ENCODE measurements around the gene VMAC. TPM values are rescaled to one million over a fixed set of nuclear protein-coding genes. Genes with fewer than 3 reads are reported as not detected.

The VMAC gene
- total and polyA plus RNA-seq, 2 experiments from 2014 or later: 2.1 to 4.4 TPM

DNA sequence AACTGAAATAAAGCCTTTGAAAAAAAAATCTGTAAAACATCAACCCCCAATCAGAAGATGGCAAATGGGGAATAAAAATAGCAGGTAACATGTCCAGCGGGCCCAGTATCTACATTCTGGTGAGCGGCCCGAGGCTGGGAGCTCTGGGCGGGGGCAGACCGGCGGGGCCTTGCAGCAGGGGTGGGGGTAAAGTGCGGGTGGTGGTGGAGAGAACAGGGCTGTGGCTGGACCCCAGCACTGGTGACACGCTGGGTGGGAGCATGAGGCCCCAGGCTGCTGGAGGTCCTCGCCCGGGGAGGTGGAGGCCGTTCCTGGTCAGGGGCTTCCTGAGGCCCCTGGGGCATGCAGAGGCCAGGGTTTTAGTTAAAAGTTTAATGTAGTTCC lies 11.1 kb downstream of the VMAC start:
- Histone ChIP-seq H3F3A (ENCODE audit: insufficient read depth) (peaks cover 4% of the 10 kb centered on the region), H3K4me2 (ENCODE audit: unreplicated experiment) (no peak overlapping the region), H3K4me3 (no peak overlapping the region), H3K9me3 (ENCODE audit: low read depth) (no peaks in the 10 kb centered on the region), H3K9me2 (ENCODE audit: insufficient read depth) (no peaks in the 10 kb centered on the region), H3K27ac (no peak overlapping the region), H4K20me1 (ENCODE audit: insufficient read depth) (no peaks in the 10 kb centered on the region), H3K27me3 (replicated peaks; ENCODE audit: insufficient read depth) (no peaks in the 10 kb centered on the region), H3K36me3 (ENCODE audit: low read depth) (no peaks in the 10 kb centered on the region; the same call in 1 of the 2 replicates), H3K9ac (no peak overlapping the region), H2AFZ (no peak overlapping the region), H3K4me1 (ENCODE audit: insufficient read depth) (peaks cover 12% of the 10 kb centered on the region), H3K79me2 (ENCODE audit: insufficient read depth) (no peaks in the 10 kb centered on the region)
- 63 to 73% methylated on average over 6 to 11 of the region's 11 CpGs for WGBS, 2 experiments (ENCODE audit: low coverage in 1 of 2, low lambda C conversion rate in 2 of 2, missing lambda C conversion rate in 2 of 2)
- DNase-seq: no peak
- in situ Hi-C loops (cut with MboI): no loop called here
- no peak for TF ChIP-seq EZH2phosphoT487 (IDR thresholded peaks at IDR 0.05; ENCODE audit: insufficient read depth, low read depth)
- no peak for TF ChIP-seq EZH2 (IDR thresholded peaks at IDR 0.05; ENCODE audit: insufficient read depth, poor library complexity, severe bottlenecking)

DNA sequence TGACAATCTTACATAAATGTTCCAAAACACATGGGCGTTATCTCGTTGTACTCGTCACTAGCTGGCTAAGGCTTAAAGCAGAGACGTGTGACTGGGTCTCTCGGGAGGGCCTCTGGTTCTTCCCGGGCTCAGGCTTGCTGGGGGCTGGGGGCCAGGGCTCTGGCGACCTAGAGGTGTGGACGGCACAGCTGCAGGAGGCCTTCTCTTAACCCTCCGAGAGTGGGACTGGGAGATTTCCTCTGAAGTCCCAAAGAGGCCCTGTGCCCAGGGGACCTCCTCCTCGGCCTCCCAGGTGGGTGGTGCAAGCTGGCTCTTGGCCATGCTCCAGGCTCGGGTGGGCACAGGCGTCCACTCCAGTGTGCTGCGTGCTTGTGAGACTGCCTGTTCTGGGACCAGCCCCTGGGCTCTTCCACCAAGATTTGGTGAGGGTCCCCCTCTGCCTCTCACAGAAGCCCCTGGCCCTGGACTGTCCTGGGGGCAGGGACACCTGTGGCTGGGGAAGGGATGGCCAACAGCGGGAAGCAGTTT lies 11.6 kb downstream of the VMAC start:
- no peak overlapping the region for H3K9ac ChIP-seq
- H3K4me2 ChIP-seq (ENCODE audit: unreplicated experiment): no peak overlapping the region
- no peaks in the 10 kb centered on the region; the same call in 1 of the 2 replicates for H3K36me3 ChIP-seq (ENCODE audit: low read depth)
- peaks cover 4% of the 10 kb centered on the region for H3F3A ChIP-seq (ENCODE audit: insufficient read depth)
- no peak for DNase-seq
- H3K4me3 ChIP-seq: no peak overlapping the region
- no peak overlapping the region for H2AFZ ChIP-seq
- H3K9me3 ChIP-seq (ENCODE audit: low read depth): no peaks in the 10 kb centered on the region
- no peaks in the 10 kb centered on the region for H4K20me1 ChIP-seq (ENCODE audit: insufficient read depth)
- H3K79me2 ChIP-seq (ENCODE audit: insufficient read depth): no peaks in the 10 kb centered on the region
- no peaks in the 10 kb centered on the region for H3K27me3 ChIP-seq (replicated peaks; ENCODE audit: insufficient read depth)
- 51 to 52% methylated on average over 14 of the region's 14 CpGs for WGBS, 2 experiments (ENCODE audit: low coverage in 1 of 2, low lambda C conversion rate in 2 of 2, missing lambda C conversion rate in 2 of 2)
- no peaks in the 10 kb centered on the region for H3K9me2 ChIP-seq (ENCODE audit: insufficient read depth)
- no peak for TF ChIP-seq EZH2 (IDR thresholded peaks at IDR 0.05; ENCODE audit: insufficient read depth, poor library complexity, severe bottlenecking)
- no peak for TF ChIP-seq EZH2phosphoT487 (IDR thresholded peaks at IDR 0.05; ENCODE audit: insufficient read depth, low read depth)
- in situ Hi-C loops (cut with MboI): no loop called here
- peaks cover 12% of the 10 kb centered on the region for H3K4me1 ChIP-seq (ENCODE audit: insufficient read depth)
- no peak overlapping the region for H3K27ac ChIP-seq

DNA sequence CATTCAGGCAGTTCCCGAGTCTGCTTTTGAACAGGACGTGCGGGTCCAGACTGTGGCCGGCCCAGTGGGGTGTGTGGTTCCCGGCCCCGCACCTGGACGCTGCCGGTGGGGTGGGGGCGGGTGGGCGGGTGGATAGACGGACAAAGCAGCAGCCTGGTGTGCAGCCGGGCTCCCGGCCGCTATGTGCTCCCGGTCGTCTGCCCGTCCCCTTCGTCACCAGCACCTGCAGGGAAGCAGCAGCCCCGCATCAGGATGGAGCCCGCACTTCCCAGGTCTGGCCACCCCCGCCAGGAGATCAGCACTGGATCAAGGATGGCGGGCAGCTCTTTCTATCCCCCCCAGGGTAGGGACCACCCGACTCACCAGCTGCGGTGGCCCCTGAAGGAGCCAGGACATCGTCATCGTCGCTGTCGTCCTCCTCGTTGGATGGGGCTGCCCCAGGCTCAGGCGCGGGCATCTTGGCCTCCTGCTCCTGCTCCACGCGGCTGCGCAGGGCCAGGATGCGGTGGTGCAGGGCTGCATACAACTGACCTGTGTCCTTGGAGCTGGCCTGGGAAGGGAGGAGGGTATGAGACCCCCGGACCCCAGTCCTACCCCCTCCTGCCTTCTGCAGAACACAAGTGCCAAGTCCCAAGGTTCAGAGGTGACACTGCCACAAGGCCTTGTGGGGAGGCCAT lies 12.9 kb downstream of the VMAC start:
- no peaks in the 10 kb centered on the region for H3K9me3 ChIP-seq (ENCODE audit: low read depth)
- H4K20me1 ChIP-seq (ENCODE audit: insufficient read depth): no peaks in the 10 kb centered on the region
- TF ChIP-seq EZH2phosphoT487 (IDR thresholded peaks at IDR 0.05; ENCODE audit: insufficient read depth, low read depth): no peak
- TF ChIP-seq EZH2 (IDR thresholded peaks at IDR 0.05; ENCODE audit: insufficient read depth, poor library complexity, severe bottlenecking): no peak
- H3K4me3 ChIP-seq: no peak overlapping the region
- WGBS, 2 experiments (ENCODE audit: low coverage in 1 of 2, low lambda C conversion rate in 2 of 2, missing lambda C conversion rate in 2 of 2): 93 to 95% methylated on average over 21 to 36 of the region's 36 CpGs
- peaks cover 12% of the 10 kb centered on the region for H3K4me1 ChIP-seq (ENCODE audit: insufficient read depth)
- H3K27me3 ChIP-seq (replicated peaks; ENCODE audit: insufficient read depth): no peaks in the 10 kb centered on the region
- H2AFZ ChIP-seq: no peak overlapping the region
- in situ Hi-C loops (cut with MboI): no loop called here
- no peak overlapping the region for H3K9ac ChIP-seq
- H3K27ac ChIP-seq: no peak overlapping the region
- H3K4me2 ChIP-seq (ENCODE audit: unreplicated experiment): no peak overlapping the region
- no peaks in the 10 kb centered on the region for H3K79me2 ChIP-seq (ENCODE audit: insufficient read depth)
- H3F3A ChIP-seq (ENCODE audit: insufficient read depth): peaks cover 4% of the 10 kb centered on the region
- H3K36me3 ChIP-seq (ENCODE audit: low read depth): peaks cover 6% of the 10 kb centered on the region; the same call in 1 of the 2 replicates
- no peaks in the 10 kb centered on the region for H3K9me2 ChIP-seq (ENCODE audit: insufficient read depth)
- DNase-seq: no peak

- Histone ChIP-seq H3F3A (ENCODE audit: insufficient read depth) (peaks cover 3% of the 10 kb centered on the region; the same call in 1 of the 2 replicates), H3K9me3 (ENCODE audit: low read depth) (no peaks in the 10 kb centered on the region), H2AFZ (no peak overlapping the region), H3K27ac (no peak overlapping the region), H3K27me3 (replicated peaks; ENCODE audit: insufficient read depth) (no peaks in the 10 kb centered on the region), H3K36me3 (ENCODE audit: low read depth) (peaks cover 12% of the 10 kb centered on the region; the same call in 1 of the 2 replicates), H3K9me2 (ENCODE audit: insufficient read depth) (no peaks in the 10 kb centered on the region), H3K9ac (no peak overlapping the region), H3K4me2 (ENCODE audit: unreplicated experiment) (no peak overlapping the region), H3K4me3 (no peak overlapping the region), H4K20me1 (ENCODE audit: insufficient read depth) (no peaks in the 10 kb centered on the region), H3K79me2 (ENCODE audit: insufficient read depth) (no peaks in the 10 kb centered on the region), H3K4me1 (ENCODE audit: insufficient read depth) (peaks cover 12% of the 10 kb centered on the region)
- WGBS, 2 experiments (ENCODE audit: low coverage in 1 of 2, low lambda C conversion rate in 2 of 2, missing lambda C conversion rate in 2 of 2): 95 to 96% methylated on average over 20 of the region's 20 CpGs
- TF ChIP-seq EZH2phosphoT487 (IDR thresholded peaks at IDR 0.05; ENCODE audit: insufficient read depth, low read depth): no peak
- TF ChIP-seq EZH2 (IDR thresholded peaks at IDR 0.05; ENCODE audit: insufficient read depth, poor library complexity, severe bottlenecking): no peak
- in situ Hi-C loops (cut with MboI): no loop called here
- DNase-seq: no peak
Observed at GRCh38 chr19:5918463-5919079, 13.9 kb downstream of the VMAC start.

All from GM23248 (cell line).